GM19328 (cell line): ENCODE data around the gene DOCK4.

Experiments used
- ATAC-seq: cut with Tn5 transposase; IDR thresholded peaks from one replicate; pipeline ENCODE4 v1.9.1; 2021; ENCODE audit warnings: mild to moderate bottlenecking, moderate library complexity; ENCODE audit not compliant: unreplicated experiment

The DOCK4 gene

DNA sequence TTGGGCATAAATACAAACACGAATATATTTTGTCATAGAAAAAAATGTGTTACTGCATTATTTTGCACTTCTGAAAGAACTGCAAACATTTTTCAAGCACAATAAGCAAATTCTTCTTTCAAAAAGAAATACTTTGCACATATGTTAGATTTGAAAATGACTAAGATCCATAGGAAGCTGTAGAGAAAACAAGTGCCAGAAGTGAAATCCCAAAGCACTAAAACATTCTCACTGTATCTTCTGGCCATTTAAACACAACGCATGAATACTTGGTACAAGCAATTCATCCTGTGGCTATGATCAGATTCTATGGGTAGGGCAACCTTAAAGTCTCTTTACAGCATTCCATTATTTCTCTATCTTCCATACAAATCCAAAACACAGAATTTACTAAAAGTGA is 418.5 kb downstream of the DOCK4 start:
- no peak for ATAC-seq

DNA sequence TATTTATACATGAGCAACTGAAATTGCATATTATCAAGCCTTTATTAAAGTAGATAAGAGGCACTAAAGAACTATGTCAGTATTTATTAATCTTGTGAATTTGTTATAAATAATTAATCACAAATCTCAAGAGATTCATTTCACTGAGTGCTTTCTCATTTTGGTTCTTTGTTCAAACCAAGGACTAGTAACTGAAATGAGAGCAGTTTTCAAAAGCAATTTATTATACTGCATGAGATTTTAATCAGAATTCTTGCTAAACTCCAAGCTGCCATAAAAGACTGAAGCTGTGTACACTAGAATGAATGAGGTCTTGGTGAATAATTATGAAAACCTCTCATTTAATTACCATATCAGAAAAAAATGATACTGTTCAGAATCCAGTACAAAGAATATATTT is 419.1 kb downstream of the DOCK4 start:
- ATAC-seq, result no peak

DNA sequence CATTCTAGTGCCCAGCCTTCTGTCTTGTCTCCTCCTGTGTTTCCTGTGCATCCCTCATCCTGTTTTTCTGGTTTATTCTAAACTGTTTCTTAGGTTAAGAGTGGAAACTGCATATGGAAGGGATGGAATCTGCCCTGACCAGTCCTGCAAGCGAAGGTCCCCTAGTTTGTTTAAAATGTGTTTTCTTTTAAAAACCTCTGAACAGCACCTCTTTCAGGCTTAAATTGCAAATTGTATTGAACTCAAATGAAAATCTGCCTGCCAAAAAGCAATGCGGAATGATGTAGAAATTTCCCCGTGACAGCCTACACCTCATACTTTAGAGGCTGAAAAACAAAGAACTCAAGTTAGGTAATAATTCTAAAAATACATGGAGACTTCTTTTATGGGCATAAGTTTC is 421.1 kb downstream of the DOCK4 start:
- no peak for ATAC-seq

DNA sequence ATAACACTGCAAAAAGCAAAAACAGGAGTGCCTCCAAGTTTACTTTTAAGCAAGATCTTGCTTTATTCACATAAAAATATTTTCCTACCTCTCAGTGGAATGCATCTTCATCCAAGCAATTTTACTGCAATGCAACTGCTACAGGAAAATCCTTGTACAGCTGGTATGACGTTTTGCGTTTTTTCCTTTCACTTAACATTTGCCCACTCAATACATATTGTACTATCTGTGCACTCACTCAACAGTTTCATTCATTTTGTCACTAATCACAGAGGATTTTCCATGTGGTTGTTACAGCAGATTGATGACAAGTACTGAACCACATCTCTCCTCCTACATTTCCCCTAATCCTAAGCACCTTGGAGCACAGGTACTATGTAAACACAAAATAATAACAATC is 421.9 kb downstream of the DOCK4 start:
- ATAC-seq, result no peak

DNA sequence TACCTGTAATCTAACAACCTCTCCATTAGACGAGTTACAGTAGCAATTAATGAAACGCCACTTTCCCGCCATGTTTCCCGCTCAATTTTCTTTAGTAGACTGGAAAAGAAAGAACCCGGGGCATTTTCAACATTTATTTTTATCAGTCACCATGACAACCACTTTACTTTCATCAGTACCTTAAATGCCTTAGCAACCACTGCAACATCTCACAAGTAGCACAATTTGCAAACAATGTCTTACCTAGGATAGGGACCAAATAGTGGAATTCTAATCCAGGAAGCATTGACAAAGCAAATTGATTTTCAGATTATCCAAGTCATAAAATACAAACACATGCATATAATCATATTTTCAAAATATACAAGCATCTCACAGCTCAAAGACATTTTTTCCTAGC is 422.3 kb downstream of the DOCK4 start:
- ATAC-seq, result no peak

DNA sequence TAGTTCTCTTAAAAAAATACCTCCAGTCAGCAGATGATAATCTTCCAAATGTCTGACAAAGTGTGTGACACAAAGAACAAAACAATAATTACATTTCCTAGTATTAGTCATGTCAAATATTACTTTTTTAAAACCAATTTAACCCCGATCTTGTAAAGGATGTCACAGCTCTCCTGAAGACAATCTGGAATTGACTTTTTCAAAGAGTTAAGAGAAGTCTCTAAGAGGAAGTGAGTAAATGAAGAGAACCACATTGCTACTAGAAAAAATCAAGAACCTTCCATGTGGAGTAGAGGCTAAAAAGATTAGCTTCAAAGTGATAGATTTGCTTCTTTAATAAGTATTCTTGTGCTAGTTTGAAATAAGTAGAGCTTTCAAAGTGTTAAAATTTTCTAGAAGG is 425.7 kb downstream of the DOCK4 start:
- no peak for ATAC-seq

DNA sequence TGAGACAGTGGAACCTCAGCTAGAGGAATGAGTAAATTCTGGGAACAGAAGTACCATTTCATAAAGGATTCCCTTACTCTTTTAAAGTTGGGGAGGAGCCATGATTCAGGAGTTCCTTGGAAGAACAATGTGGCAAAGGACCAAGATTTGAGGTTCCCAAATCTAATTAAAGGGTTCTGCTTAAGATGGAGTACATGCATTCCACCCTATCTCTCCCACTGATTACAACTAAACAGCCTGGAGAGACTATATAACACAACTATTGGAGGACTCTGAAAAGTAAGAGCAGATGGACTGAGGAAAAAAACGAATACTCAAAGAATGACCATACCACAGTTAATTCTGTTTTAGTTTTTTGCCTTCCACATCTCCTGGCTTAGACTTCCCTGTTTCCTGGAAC is 431.0 kb downstream of the DOCK4 start:
- ATAC-seq, result no peak

DNA sequence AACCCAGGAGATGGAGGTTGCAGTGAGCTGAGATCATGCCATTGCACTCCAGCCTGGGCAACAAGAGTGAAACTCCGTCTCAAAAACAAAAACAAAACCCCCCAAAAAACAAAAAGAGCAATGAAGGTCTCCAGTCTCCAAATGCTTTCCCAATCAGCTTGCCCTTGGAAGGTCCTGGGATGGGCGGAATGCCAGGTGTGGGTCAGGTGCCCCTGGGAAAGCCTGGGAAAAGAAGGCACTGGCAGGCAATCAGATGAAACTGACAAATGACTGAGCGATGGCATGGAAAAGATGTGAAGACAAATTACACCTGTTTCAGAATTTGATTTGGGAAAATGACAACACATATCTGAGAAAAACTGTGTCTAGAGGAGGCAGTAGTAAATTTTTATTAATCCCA is 433.5 kb downstream of the DOCK4 start:
- no peak for ATAC-seq

DNA sequence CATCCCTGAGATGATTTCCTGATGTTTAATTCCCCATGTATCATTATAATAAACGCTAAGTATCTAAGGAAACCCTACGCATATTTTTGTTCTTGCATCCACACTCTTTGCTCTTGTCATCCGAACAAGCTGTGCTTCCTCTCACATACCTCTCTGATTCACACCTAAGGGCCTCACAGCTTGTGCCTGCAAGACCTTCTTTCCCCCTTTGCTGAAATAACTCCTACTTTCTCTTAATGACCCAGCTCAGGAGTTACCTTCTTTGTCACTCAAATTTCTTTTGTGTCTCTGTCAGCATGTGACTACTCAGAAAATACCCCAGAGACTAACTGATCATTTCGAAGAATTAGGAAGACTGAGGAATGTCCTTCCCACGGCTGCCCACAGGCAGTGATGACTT is 434.6 kb downstream of the DOCK4 start:
- ATAC-seq, result no peak

DNA sequence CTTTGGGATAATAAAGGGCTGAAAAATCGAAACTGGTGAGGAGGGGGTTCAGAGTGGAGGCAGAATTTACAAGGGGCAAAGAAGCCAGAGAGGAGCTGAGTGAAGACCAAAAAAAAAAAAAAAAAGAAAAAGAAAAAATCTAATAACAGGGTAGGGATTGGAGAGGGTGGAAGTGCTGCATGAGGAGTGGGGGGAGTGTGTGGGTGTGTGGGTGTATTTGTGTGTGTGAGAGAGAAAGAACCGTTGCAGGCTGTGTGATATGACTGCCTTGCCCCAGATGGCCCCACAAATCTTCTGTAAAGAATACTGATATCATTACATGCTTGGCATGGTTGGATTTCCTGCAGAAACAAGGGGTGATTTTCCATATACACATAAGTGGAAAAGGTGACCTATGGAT is 436.1 kb downstream of the DOCK4 start:
- no peak for ATAC-seq

DNA sequence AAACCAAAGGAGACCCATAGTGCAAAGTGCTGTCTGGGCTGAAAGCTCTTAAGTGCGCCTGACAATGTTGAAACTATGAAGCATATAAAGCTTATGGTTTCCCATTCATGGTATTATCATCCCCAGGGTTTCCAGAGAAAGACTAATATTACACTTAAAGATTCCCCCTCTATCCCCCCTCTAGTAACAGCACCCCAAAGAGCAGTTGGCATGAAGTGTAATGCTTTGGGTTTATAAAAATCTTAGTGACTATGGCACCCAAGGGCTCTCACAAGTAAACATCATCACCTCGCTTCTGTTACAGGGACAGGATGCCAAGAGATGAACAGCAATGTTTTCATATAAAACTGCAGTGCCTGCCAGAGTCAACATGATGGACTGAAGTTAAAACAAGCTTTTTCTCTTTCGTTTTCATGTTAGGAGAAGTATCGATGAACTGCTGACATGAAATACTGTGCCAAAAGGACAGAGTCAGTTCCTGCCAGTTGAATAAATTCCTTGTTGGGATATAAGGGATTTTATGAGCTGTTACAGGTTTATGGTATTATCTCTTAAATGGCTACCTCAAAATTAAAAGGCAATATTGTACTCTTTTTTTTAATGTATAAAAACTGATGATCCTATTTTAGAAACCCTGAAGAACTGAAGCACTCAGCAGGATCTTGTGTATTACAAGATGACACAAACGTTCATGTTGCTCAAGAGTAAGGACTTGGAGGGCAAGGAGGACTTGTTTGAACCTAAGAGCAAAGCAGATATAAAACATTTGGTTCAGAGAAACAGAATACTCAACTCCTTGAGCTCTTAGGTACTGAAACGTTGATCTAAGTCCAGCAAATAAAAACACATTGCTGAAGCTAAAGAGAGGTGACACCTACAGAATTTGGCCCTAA is 440.2 kb downstream of the DOCK4 start:
- ATAC-seq, result no peak

DNA sequence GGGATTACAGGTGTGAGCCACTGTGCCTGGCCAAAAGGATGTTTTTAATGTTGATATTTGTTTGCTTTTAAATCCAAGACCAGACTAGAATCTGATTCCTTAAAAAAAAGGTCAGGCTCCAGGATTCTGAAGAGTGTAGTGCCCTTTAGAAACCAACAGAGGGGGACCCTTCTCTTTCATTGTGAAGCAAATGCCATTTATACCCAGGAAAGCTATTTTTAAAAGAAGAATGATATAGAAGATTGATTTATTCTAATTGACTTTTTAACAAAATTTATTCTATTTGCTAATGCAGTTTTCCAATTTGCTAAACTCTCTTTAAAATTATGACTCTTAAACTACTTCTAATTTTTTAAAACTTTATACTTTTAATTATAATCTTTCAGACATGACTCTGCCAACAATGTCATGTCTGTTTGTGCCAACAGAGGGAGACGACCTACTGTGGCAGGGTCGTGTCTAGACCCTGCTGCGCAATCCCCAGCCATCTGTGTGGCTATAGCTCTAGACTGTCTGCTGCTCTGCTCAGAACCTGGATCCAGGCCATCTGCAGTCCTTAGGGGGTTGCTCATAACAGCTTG is 442.9 kb downstream of the DOCK4 start:
- ATAC-seq, result no peak

DNA sequence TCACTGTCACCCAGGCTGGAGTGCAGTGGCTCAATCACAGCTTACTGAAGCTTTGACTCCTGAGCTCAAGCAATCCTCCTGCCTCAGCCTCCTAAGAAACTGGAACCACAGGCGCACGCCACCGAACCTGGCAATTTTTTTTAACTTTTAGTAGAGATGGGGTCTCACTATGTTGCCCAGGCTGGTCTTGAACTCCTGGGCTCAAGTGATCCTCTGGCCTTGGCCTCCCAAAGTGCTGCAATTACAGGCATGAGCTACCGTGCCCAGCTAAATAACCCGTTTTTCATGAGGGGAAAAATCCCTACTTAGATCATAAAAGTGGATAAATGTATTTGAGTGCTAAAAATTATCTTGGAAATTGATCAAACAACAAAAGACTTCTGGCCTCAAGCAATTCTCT is 443.4 kb downstream of the DOCK4 start:
- ATAC-seq, result no peak

DNA sequence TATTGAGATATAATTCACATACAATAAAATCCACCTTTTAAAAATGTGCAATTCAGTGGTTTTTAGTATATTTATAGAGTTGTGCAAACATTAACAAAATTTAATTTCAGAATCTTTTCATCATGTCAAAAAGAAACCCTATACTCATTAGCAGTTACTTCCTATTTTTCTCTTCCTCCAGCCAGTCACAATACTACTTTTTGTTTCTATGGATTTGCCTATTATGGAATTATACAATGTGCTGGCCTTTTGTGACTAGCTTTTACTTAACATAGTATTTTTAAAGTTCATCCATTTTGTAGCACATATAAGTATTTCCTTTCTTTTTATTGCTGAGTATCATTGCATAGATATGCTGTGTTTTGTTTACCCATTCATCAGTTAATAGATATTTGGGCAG is 444.0 kb downstream of the DOCK4 start:
- ATAC-seq, result no peak

DNA sequence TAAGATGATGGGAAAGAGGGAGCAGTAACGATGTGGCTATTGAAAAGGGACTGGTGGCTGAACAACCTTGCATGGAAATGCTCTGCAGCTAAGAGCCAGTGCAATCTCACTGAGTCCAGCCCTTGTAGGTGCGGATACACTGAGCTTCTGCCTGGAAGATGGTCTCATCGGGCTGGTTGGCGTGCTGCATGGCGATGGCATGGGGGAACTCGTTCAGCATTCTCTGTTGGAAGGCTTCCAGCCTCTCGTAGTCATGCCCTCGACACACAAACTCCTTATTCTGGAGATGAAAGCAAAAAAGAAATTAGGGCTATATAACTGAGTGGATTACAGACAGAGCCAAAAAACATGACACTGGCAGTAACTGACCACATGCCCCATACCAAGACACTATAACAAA is 446.2 kb downstream of the DOCK4 start:
- no peak for ATAC-seq

DNA sequence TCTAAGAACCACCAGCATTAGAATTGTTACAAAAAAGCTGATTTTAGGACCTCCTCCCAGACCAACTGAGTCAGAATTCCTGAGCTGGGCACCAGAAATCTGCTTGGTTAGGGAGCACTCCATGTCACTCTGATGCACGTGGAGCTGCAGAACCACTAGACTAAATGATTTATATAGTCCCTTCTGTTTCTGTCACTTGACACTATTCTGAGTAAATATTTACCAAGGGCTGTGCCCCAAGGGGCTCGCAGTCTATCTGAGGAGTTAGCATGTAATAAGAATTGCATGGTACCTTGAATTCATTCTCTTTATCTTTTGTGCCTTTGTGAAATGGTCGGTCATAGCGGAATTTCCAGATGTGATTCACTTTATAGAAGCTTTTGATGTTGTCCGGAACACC is 447.9 kb downstream of the DOCK4 start:
- no peak for ATAC-seq

DNA sequence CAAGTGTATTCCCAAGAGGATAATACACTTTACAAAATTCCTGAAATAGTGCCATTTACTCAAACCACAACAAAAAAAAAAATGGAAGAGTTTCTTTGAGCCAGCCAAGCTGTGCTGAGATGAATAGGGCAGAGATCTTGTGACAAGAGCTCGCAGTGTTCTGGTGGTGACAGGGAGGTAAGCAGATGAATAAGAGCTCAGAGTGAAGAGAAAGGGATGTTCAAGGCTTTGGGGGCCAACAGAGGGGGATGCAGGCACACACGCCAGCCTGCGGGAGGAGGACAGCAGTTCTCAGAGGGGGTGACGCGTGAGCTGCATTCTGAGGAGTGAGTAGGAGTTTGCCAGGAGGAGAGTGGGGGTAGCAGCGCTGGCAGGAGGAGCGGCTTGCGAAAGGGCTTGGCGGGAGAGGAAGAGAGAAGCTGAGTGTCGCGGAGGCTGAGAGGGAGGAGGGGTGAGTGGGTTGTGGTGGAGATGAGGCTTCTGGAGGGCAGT is 449.5 kb downstream of the DOCK4 start:
- no peak for ATAC-seq

DNA sequence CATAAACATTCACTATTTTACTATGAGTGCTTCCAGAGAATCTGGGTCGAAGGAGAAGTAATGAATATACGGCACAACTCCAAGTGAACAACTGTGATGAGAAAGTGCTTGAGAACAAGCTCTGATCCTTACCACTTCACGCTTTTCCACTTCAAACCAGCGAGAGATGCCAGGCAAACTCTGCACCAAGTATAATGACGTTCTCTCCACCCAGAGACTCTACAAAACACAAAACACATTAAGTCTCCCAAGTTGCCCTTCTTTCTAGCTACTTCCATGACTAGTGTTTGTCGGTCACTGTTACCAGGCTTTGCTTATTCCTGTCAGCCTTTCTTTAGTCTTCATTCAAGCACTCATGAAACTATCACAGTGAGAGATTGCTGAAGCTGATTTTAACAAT is 450.8 kb downstream of the DOCK4 start:
- no peak for ATAC-seq

DNA sequence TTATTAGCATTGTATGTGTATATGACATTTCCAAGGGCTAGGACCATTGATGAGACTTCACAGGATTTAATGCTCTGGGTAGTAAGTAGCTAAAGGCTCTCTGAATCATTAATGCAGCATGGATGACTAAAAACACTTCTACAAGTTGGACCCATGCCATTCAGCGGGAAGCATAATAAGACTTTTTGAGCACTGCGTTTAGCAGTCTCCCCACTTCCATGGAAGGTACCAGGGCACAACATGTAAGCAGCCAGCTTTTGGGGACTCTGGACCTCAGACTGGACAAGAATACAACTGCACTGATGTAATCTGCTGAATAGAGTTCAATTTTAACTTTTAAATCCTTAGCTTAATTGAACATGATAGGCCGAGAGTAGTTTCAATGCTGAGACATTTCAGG is 452.2 kb downstream of the DOCK4 start:
- ATAC-seq, result no peak

DNA sequence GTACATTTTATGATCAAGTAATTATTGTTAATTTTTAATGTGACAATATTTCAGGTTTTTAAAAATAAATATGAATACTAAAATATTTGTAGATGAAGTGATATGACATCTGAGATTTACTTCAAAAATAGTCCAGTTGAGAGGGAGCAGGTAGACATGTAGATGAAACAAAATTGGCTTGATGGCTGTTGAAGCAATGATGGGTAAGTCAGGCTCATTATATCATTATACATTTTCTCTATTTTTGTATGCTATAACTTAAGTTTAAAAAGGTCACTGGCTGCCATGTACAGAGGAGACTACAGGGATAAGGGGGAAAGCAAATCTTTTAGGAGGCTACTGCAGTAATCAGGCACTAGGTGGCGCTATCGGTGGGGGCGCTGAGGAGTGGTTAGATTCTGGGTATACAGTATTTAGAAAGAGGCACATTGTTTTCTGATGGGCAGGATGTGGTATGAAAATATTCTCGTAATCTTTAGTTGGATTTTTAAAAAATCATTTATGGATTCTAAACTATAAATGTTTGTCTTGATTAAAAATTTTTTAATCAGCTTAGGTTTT is 454.1 kb downstream of the DOCK4 start:
- ATAC-seq, result peak; percentile 92

DNA sequence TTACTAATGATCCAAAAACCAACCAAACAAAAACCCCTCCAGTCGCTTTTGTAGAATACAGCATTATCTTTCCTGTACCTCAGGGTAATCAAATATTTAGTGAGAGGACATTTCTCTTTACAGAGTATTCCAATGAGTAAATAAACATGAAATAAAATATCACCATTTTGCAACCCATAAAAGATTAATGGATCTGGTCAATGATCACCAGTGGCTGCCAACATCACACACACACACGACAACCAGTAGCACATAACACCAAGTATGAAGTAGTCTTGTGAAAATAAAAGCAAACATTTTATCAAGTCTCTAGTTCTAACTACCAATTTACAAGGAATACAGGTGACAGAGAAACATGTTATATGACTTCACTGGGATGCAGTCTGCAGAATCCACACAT is 455.3 kb downstream of the DOCK4 start:
- ATAC-seq, result no peak

DNA sequence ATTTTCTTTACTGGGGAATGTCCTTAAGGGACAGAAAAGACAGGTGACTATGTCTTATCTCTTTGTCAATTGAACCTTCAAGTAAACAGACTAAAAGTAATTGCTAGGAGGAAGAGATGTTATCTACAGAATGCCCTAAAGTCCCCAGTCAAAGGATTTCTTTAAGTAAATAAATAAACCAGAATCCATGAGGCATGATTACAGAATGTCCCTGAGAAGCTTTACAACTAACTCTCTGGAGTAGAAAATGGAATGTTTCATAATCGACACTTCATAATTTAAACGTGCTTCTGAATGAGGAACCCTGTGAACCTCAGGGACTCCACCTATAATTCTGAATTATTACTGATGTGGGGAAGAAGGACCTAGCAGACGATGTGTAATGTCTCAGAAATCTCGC is 456.0 kb downstream of the DOCK4 start:
- no peak for ATAC-seq
